Hepatocyte (in vitro differentiated cells): ENCODE data around the gene PHIP.

Experiments used
- EZH2 ChIP-seq: fragments of 200-600 bp; sonication (generic); IDR thresholded peaks from 2 replicates; pipeline ENCODE4 v1.6.1; 2016; ENCODE audit warnings: antibody characterized with exemption, mild to moderate bottlenecking, borderline replicate concordance
- EZH2phosphoT487 ChIP-seq: fragments of 200-600 bp; sonication (generic); IDR thresholded peaks from one replicate; pipeline ENCODE4 v1.6.1; 2018; ENCODE audit warnings: antibody characterized with exemption, mild to moderate bottlenecking, low read depth, moderate library complexity; ENCODE audit not compliant: unreplicated experiment, severe bottlenecking

DNA sequence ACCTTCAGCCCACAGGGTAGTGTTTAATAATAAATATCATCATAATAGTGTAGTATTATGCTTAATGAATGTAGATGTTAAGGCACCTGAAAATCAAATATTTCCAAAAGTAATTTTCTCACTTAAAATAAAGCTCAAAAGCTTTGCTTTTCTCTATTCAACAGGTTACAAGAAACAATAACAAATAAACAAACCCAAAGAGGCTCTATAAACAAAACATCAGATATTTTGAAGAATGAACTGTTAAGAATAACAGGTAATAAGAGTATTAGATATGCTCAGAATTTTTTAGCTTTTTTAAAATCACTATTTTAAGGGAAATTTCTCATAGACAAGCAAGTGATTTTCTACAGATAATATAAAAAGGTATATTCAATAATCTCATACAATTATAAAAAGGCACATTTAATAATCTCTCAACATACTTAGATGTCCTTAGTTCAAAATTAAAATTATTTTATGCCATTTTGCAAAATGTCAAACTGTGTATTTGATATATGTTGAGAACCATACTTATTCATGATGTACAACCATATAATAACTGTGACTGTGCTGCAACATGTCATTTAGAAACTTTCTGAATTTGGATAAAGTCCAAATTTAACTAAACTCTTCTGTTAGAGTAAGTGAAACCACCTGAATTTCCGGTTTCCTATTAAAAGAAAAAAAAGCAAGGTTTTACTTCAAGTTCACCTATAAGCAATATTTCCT is 35.8 kb downstream of the PHIP start:
- TF ChIP-seq EZH2phosphoT487 = no peak
- no peak for TF ChIP-seq EZH2
